Suppressor macrophage (primary cell): ENCODE results near the gene RPL37A.
A peak's percentile ranks its signal among the peaks of the same experiment; 100 is the strongest.
"Not testable (repeated sequence)": the region's sequence is repeated elsewhere in the genome, so short reads cannot be mapped to it uniquely, and the experiment has no call there.

ENCODE experiments used
- DNase-seq, 4 experiments: peaks; one replicate each; pipeline ENCODE4 v3.0.0-alpha.2; 2020 to 2022

The RPL37A gene

GRCh38 chr2:216517447-216518225 lies 19.0 kb downstream of the RPL37A start:
- DNase-seq: no peak

- DNase-seq: not testable (repeated sequence)
Observed at GRCh38 chr2:216518566-216519119, 20.0 kb downstream of the RPL37A start.

GRCh38 chr2:216519154-216519762 lies 20.6 kb downstream of the RPL37A start:
- peak; percentile 82 to 85 (median 84) for DNase-seq

GRCh38 chr2:216520112-216520511 lies 21.5 kb downstream of the RPL37A start:
- DNase-seq: no peak

GRCh38 chr2:216522892-216523502 lies 24.4 kb downstream of the RPL37A start:
- no peak for DNase-seq

GRCh38 chr2:216525972-216526371 lies 27.3 kb downstream of the RPL37A start:
- no peak for DNase-seq

- no peak for DNase-seq
Observed at GRCh38 chr2:216526939-216527338, 28.3 kb downstream of the RPL37A start.

- DNase-seq: no peak
Observed at GRCh38 chr2:216527600-216527999, 29.0 kb downstream of the RPL37A start.

GRCh38 chr2:216532562-216532961 lies 33.9 kb downstream of the RPL37A start:
- DNase-seq: no peak

GRCh38 chr2:216533609-216534008 lies 35.0 kb downstream of the RPL37A start:
- no peak for DNase-seq

GRCh38 chr2:216534809-216535208 lies 36.2 kb downstream of the RPL37A start:
- DNase-seq: no peak

- peak; percentile 55 to 83 (median 69) for DNase-seq
Observed at GRCh38 chr2:216535454-216535995, 36.9 kb downstream of the RPL37A start.

GRCh38 chr2:216536734-216537210 lies 38.1 kb downstream of the RPL37A start:
- no peak for DNase-seq

GRCh38 chr2:216537366-216537765 lies 38.7 kb downstream of the RPL37A start:
- DNase-seq: no peak

GRCh38 chr2:216538538-216538937 lies 39.9 kb downstream of the RPL37A start:
- no peak for DNase-seq

- DNase-seq: no peak
Observed at GRCh38 chr2:216539120-216539519, 40.5 kb downstream of the RPL37A start.

GRCh38 chr2:216539791-216540241 lies 41.2 kb downstream of the RPL37A start:
- no peak for DNase-seq

- DNase-seq: no peak
Observed at GRCh38 chr2:216540920-216541319, 42.3 kb downstream of the RPL37A start.

GRCh38 chr2:216541505-216541904 lies 42.9 kb downstream of the RPL37A start:
- no peak for DNase-seq

GRCh38 chr2:216545359-216545758 lies 46.7 kb downstream of the RPL37A start:
- peak; percentile 9 to 48 (median 26) for DNase-seq

GRCh38 chr2:216546241-216546640 lies 47.6 kb downstream of the RPL37A start:
- no peak for DNase-seq

GRCh38 chr2:216546641-216547403 lies 48.2 kb downstream of the RPL37A start:
- DNase-seq: no peak
